Activated CD8-positive, alpha-beta memory T cell treated with anti-CD3 and anti-CD28 coated beads, Interleukin-2, amount 50 U/mL, for 24 hours (primary cell): Measurements from ENCODE around the gene IQSEC2.

Source experiments
- DNase-seq: peaks from one replicate; pipeline ENCODE4 v3.0.0-alpha.2; 2020; ENCODE audit errors: extremely low read depth

Gene IQSEC2

GRCh38 chrX:53305219-53305995 lies 24.0 kb upstream of the IQSEC2 start:
- no peak for DNase-seq

GRCh38 chrX:53303195-53303594 lies 21.8 kb upstream of the IQSEC2 start:
- DNase-seq = no peak

- no peak for DNase-seq
Measured at GRCh38 chrX:53300157-53300556, 18.8 kb upstream of the IQSEC2 start.

GRCh38 chrX:53294024-53294648 lies 12.8 kb upstream of the IQSEC2 start:
- DNase-seq = no peak

- DNase-seq = no peak
Measured at GRCh38 chrX:53291596-53291995, 10.2 kb upstream of the IQSEC2 start.

- no peak for DNase-seq
Measured at GRCh38 chrX:53290441-53291041, 9.2 kb upstream of the IQSEC2 start.

GRCh38 chrX:53288189-53288588 lies 6.8 kb upstream of the IQSEC2 start:
- no peak for DNase-seq

GRCh38 chrX:53287493-53288138 lies 6.2 kb upstream of the IQSEC2 start:
- no peak for DNase-seq

GRCh38 chrX:53286171-53286570 lies 4.8 kb upstream of the IQSEC2 start:
- no peak for DNase-seq

GRCh38 chrX:53285591-53285990 lies 4.2 kb upstream of the IQSEC2 start:
- DNase-seq = no peak

GRCh38 chrX:53284684-53285447 lies 3.5 kb upstream of the IQSEC2 start:
- no peak for DNase-seq

GRCh38 chrX:53283567-53283966 lies 2.2 kb upstream of the IQSEC2 start:
- DNase-seq = no peak

- DNase-seq = no peak
Measured at GRCh38 chrX:53283099-53283498, 1.7 kb upstream of the IQSEC2 start.

- DNase-seq = no peak
Measured at GRCh38 chrX:53281963-53282695, 745 bp upstream of the IQSEC2 start.

GRCh38 chrX:53280331-53281320 lies 758 bp downstream of the IQSEC2 start:
- DNase-seq = no peak

- no peak for DNase-seq
Measured at GRCh38 chrX:53279296-53280237, 1.8 kb downstream of the IQSEC2 start.

GRCh38 chrX:53272808-53273337 lies 8.5 kb downstream of the IQSEC2 start:
- DNase-seq = no peak

- DNase-seq = no peak
Measured at GRCh38 chrX:53269536-53270107, 11.8 kb downstream of the IQSEC2 start.
